CD4-positive, alpha-beta memory T cell (primary cell): ENCODE results near the gene ZBP1. TPM values are rescaled to one million over a fixed set of nuclear protein-coding genes. Genes with fewer than 3 reads are reported as not detected.

Experiments
- CTCF ChIA-PET: fragments of 350-600 bp; sonication (Branson Sonifier 250); formaldehyde crosslinking; loops from one replicate; lab custom pipeline; 2021; ENCODE audit warnings: inconsistent platforms; ENCODE audit not compliant: partially characterized antibody; lab: Charles Lee
- POLR2A ChIA-PET: fragments of 350-600 bp; sonication (Branson Sonifier 250); formaldehyde crosslinking; loops from one replicate; lab custom pipeline; 2021; ENCODE audit not compliant: partially characterized antibody; lab: Charles Lee
- DNase-seq, 5 donors: peaks; one replicate each; pipeline versions ENCODE4 v3.0.0 to v3.0.0-alpha.2; 2020 to 2022; ENCODE audit warnings: mixed read lengths in 1 of 5
- H3K27ac ChIP-seq: one replicate; pipeline ENCODE4 v1.7.0; 2013; ENCODE audit warnings: low read depth, low read length
- H3K27me3 ChIP-seq: 2 replicates; pipeline ENCODE4 v1.7.0; 2013; ENCODE audit warnings: mild to moderate bottlenecking, low read length, moderate library complexity; ENCODE audit not compliant: insufficient read depth
- H3K36me3 ChIP-seq: 2 replicates; pipeline ENCODE4 v1.7.0; 2013; ENCODE audit warnings: mild to moderate bottlenecking, low read length, moderate library complexity; ENCODE audit not compliant: insufficient read depth
- H3K4me1 ChIP-seq: 2 replicates; pipeline ENCODE4 v1.7.0; 2013; ENCODE audit warnings: mild to moderate bottlenecking, low read length, moderate library complexity; ENCODE audit not compliant: insufficient read depth
- H3K4me3 ChIP-seq, 2 donors: one replicate each; pipeline ENCODE4 v1.7.0; 2013; ENCODE audit warnings: low read length in 2 of 2, mild to moderate bottlenecking in 1 of 2
- H3K9me3 ChIP-seq, 2 donors: one replicate each; pipeline ENCODE4 v1.7.0; 2013; ENCODE audit warnings: low read length in 2 of 2, control low read depth in 1 of 2; ENCODE audit not compliant: control insufficient read depth in 1 of 2
- H3K27ac Mint-ChIP-seq, 7 donors: one replicate each; pipeline ENCODE4 v1.8.0; 2020 to 2021; ENCODE audit warnings: mixed read lengths in 7 of 7, mild to moderate bottlenecking in 6 of 7, inconsistent platforms in 3 of 7, moderate library complexity in 3 of 7
- H3K27me3 Mint-ChIP-seq, 2 donors: one replicate each; pipeline ENCODE4 v1.8.0; 2020 to 2021; ENCODE audit warnings: mixed read lengths in 2 of 2
- H3K36me3 Mint-ChIP-seq, 2 donors: one replicate each; pipeline ENCODE4 v1.8.0; 2020 to 2021; ENCODE audit warnings: mixed read lengths in 2 of 2, inconsistent platforms in 1 of 2, mild to moderate bottlenecking in 1 of 2
- H3K4me1 Mint-ChIP-seq, 4 donors: one replicate each; pipeline ENCODE4 v1.8.0; 2020 to 2021; ENCODE audit warnings: mixed read lengths in 4 of 4, mild to moderate bottlenecking in 1 of 4
- H3K4me3 Mint-ChIP-seq, 8 donors: one replicate each; pipeline ENCODE4 v1.8.0; 2020 to 2021; ENCODE audit warnings: mixed read lengths in 8 of 8, mild to moderate bottlenecking in 7 of 8, moderate library complexity in 6 of 8, inconsistent platforms in 3 of 8
- H3K9me3 Mint-ChIP-seq, 8 donors: one replicate each; pipeline ENCODE4 v1.8.0; 2020 to 2021; ENCODE audit warnings: mixed read lengths in 8 of 8, mild to moderate bottlenecking in 5 of 8, inconsistent platforms in 3 of 8, moderate library complexity in 1 of 8
- intact Hi-C: fragments of 100-400 bp; cut with micrococcal nuclease; formaldehyde crosslinking; loops from one replicate; pipeline ENCODE4 v1.15.1; 2023
- polyA plus RNA-seq, 2 donors: library from polyadenylated mRNA; unstranded; fragments of 300-500 nt; fragmentation: Illumina TruSeq; gene quantifications; one replicate each; pipeline ENCODE4 v1.2.3, GENCODE V29; 2021
- total RNA-seq, 2 experiments: library from RNA; stranded (reverse); gene quantifications; one replicate each; pipeline ENCODE4 v1.2.3, GENCODE V29; 2021

ZBP1 gene
- total and polyA plus RNA-seq, 4 experiments from 2014 or later = 11.7 to 25.2 (median 19.8) TPM

DNA sequence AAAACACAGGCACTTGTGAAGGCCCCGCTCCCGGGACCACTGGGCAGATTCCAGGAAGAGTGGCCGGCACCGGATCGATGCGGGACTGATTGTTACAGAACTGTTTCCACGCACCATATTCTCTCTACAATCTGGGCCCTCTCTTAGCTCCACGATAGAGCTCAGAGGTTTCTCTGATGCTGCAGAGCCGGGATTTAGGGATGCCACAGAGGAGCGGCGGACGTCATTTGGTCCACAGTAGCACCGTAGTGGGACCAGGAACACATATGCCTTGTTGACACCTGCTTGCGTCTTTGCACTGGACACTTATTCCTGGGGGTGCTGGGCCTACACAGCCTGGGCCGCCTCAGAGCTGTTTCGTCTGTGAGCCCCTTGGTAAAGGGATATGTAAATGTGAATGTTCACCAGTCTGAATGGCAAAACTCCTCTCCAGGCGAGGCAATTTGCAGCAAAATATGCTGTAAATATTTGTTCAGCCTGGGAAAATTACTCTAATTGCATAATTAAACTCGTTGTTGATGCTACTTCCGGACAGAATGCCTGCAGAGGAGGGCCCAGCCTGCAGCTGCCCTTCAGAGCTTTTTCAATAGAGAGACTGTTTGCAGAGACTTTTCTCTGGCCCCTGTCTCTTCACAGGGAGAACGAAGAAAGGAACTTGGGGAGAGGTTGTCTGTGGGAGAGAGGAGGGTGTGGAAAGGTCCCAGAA, 49.9 kb downstream of the ZBP1 start:
- DNase-seq = no peak
- no peak overlapping the region for H3K27ac Mint-ChIP-seq
- no peak overlapping the region for H3K4me3 ChIP-seq
- H3K36me3 ChIP-seq = no peaks in the 10 kb centered on the region
- CTCF ChIA-PET = interaction anchor here (1.2 kb wide), 1 partner anchor 16 kb away, joined by 3 read pairs; no protein-coding TSS in a partner anchor
- H3K4me1 ChIP-seq = no peaks in the 10 kb centered on the region
- intact Hi-C loops = no loop called here
- H3K36me3 Mint-ChIP-seq = no peaks in the 10 kb centered on the region
- POLR2A ChIA-PET = no interaction called here
- peaks cover 4% of the 10 kb centered on the region for H3K27me3 ChIP-seq
- H3K4me1 Mint-ChIP-seq = no peaks in the 10 kb centered on the region
- no peak overlapping the region for H3K4me3 Mint-ChIP-seq
- H3K27me3 Mint-ChIP-seq = peaks cover 10 to 23% of the 10 kb centered on the region in 2 donors
- H3K9me3 ChIP-seq = no peaks in the 10 kb centered on the region
- no peak overlapping the region for H3K27ac ChIP-seq
- H3K9me3 Mint-ChIP-seq = no peaks in the 10 kb centered on the region

DNA sequence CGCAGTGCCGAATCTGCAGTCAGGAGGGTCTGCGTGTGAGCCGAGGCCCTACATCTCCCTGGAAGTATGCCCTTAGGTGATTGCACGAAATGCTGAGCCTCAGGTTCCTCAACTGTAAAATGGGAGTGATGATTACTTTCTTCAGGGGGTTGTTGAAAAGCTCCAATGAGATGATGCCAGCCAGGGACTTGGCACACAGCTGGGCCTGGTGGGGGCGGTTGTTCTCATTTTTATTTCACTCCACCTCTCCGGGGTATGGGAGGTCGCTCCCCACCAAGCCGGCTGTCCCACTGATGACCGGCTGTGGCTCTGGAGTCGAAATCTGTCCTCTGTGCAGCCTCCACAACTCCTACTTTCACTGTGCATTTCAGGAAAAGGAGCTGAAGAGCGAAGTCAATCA, 51.3 kb downstream of the ZBP1 start:
- intact Hi-C loops = no loop called here
- CTCF ChIA-PET = interaction anchor here (1.2 kb wide), 1 partner anchor 17 kb away, joined by 3 read pairs; no protein-coding TSS in a partner anchor
- H3K27me3 Mint-ChIP-seq = peaks cover 8 to 19% of the 10 kb centered on the region in 2 donors
- Histone ChIP-seq H3K4me1 (no peaks in the 10 kb centered on the region), H3K9me3 (no peaks in the 10 kb centered on the region), H3K4me3 (no peak overlapping the region), H3K27me3 (no peaks in the 10 kb centered on the region), H3K36me3 (no peaks in the 10 kb centered on the region), H3K27ac (no peak overlapping the region)
- H3K27ac Mint-ChIP-seq = no peak overlapping the region
- no peak for DNase-seq
- H3K4me1 Mint-ChIP-seq = no peaks in the 10 kb centered on the region
- no peaks in the 10 kb centered on the region for H3K36me3 Mint-ChIP-seq
- no peak overlapping the region for H3K4me3 Mint-ChIP-seq
- H3K9me3 Mint-ChIP-seq = no peaks in the 10 kb centered on the region
- POLR2A ChIA-PET = no interaction called here

DNA sequence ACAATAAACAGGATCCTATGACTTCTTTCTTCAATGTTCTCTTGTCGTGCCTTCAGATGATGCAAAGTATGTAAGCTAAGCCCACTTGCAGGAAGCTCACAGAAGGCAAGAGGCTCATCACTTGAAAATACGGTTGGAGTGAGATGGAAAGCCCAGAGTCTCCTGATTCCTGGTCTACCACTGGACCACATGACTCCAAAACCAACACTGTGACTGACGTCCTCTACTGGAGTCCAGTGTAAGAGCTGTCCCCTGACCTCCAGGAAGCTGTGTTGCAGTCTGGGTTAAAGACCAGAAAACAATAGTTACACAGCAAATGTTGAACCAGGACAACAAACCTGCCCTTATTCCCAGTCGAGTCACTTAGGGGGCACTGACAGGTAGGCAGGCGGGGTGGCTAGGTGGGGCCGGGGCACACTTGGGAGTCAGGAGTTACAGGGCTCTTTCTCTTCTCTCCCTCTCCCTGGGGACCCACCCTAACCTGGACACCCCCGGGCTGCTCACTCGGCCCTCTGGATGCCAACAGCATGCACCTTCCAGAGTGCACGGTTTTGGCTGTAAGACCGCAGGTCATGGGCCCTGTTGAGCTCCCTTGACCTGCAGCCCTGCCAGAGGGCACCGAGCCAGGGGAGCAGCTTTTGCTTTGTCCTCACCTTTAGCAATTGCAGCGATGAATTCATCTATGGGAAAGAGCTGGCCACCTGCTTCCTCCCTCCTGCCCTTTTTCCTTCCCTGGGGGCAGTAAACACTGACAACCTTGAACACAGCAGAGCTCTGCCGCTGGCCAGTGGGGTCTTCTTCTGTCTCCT, 51.9 kb downstream of the ZBP1 start:
- CTCF ChIA-PET = no interaction called here

DNA sequence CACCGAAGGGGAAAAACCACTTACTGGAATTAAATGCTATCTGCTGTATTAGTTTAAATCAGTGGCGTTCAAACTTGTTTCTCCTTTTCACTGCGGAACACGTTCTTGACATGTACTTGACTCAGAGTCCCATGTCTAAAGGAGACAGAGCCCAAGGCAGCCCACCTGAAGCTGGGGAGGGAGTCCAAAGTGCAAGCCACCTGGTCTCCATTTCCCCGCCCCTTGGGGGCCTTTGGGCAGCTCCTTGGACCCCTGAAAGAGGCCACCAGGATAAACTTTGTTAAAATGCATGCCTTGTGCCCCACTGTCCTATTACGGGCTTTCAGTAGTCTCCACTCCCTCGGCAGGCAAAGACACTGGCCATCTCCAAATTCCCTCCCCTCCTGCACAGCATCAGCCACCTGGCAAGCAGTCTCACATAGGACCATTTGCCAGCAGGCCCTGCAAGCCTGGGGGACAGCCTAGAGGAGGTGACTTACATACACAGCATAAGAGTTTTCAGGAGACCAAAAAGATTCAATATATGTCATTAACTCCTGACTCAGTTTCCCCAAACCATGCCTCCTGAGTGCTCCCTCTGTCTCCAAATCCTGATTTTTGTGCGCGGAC, 52.7 kb downstream of the ZBP1 start:
- H3K27ac Mint-ChIP-seq = no peak overlapping the region
- ChIA-PET POLR2A (no interaction called here), CTCF (no interaction called here)
- Histone ChIP-seq H3K9me3 (no peaks in the 10 kb centered on the region), H3K27ac (no peak overlapping the region), H3K4me3 (no peak overlapping the region), H3K27me3 (no peaks in the 10 kb centered on the region), H3K4me1 (no peaks in the 10 kb centered on the region), H3K36me3 (no peaks in the 10 kb centered on the region)
- H3K9me3 Mint-ChIP-seq = no peaks in the 10 kb centered on the region
- H3K4me3 Mint-ChIP-seq = no peak overlapping the region
- intact Hi-C loops = no loop called here
- no peaks in the 10 kb centered on the region for H3K36me3 Mint-ChIP-seq
- H3K27me3 Mint-ChIP-seq = peaks cover 3 to 18% of the 10 kb centered on the region in 2 donors
- no peaks in the 10 kb centered on the region for H3K4me1 Mint-ChIP-seq
- no peak for DNase-seq

More for the DNA sequence above, 51.9 kb downstream of the ZBP1 start:
- Mint-ChIP-seq H3K27ac (no peak overlapping the region), H3K4me1 (no peaks in the 10 kb centered on the region), H3K4me3 (no peak overlapping the region), H3K9me3 (no peaks in the 10 kb centered on the region), H3K27me3 (peaks cover 8 to 20% of the 10 kb centered on the region in 2 donors), H3K36me3 (no peaks in the 10 kb centered on the region)
- H3K27ac ChIP-seq = no peak overlapping the region
- H3K27me3 ChIP-seq = no peaks in the 10 kb centered on the region
- no peak for DNase-seq
- POLR2A ChIA-PET = no interaction called here
- no peaks in the 10 kb centered on the region for H3K4me1 ChIP-seq
- intact Hi-C loops = no loop called here
- H3K36me3 ChIP-seq = no peaks in the 10 kb centered on the region
- H3K9me3 ChIP-seq = no peaks in the 10 kb centered on the region
- no peak overlapping the region for H3K4me3 ChIP-seq

DNA sequence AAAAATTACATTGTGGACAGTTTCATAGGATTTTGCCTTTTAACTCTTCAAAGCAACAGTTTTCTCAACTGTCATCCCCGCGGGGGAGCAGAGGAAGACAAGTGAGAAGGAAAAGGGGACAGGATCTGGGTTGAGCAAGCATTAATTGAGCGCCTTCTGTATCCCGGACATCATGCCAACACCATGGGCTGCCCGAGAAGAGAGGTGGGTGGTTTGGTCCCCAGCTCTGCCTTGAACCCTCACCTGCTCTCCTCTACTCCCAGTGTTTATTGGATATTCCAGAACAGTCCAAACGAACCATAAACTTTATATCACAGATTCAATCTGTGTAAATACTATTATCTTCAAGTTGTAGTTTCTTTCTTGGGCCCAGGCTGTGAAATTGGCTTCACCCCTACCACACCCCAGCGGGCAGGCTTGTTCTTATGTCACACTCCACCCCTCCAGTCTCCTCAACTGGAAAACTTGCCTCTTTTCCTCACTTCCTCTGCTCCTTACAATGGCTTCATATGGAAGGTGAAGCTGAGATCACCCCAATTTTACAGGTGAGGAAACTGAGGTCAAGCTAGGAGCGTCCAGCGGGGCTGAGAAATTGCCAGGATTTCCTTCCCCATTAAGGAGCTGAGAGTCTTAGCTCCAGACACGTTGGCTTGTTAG, 53.3 kb downstream of the ZBP1 start:
- Histone ChIP-seq H3K27me3 (no peaks in the 10 kb centered on the region), H3K4me3 (no peak overlapping the region), H3K4me1 (no peaks in the 10 kb centered on the region), H3K9me3 (no peaks in the 10 kb centered on the region), H3K27ac (no peak overlapping the region), H3K36me3 (no peaks in the 10 kb centered on the region)
- POLR2A ChIA-PET = no interaction called here
- no peak overlapping the region for H3K4me3 Mint-ChIP-seq
- H3K27ac Mint-ChIP-seq = no peak overlapping the region
- H3K36me3 Mint-ChIP-seq = no peaks in the 10 kb centered on the region
- no peaks in the 10 kb centered on the region for H3K4me1 Mint-ChIP-seq
- peaks cover 3 to 19% of the 10 kb centered on the region in 2 donors for H3K27me3 Mint-ChIP-seq
- no peak for DNase-seq
- no peaks in the 10 kb centered on the region for H3K9me3 Mint-ChIP-seq
- CTCF ChIA-PET = no interaction called here
- intact Hi-C loops = no loop called here

DNA sequence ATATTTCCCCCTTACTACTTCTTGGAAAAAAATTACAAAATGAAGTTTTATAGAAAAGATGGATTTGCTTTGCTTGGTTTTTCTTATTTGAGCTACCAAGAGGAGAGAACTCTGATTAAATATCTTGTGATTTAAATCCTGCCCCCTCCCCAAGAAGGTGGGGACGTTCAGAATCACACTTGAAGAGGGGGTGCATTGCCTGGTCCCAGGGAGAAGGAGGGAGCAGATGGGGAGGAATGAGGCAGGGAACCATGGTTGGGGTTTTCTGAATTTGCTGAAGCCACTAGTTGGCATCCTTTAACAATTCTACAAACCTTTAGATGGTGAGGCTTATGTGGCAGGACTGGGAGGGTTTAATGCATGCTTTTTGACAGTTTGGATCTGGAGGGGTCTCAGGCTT, 53.8 kb downstream of the ZBP1 start:
- Mint-ChIP-seq H3K4me3 (no peak overlapping the region), H3K36me3 (no peaks in the 10 kb centered on the region), H3K27ac (no peak overlapping the region), H3K9me3 (no peaks in the 10 kb centered on the region), H3K27me3 (peaks cover 0 to 21% of the 10 kb centered on the region in 2 donors), H3K4me1 (no peaks in the 10 kb centered on the region)
- ChIA-PET POLR2A (no interaction called here), CTCF (no interaction called here)
- no peaks in the 10 kb centered on the region for H3K36me3 ChIP-seq
- H3K27ac ChIP-seq = no peak overlapping the region
- H3K9me3 ChIP-seq = no peaks in the 10 kb centered on the region
- H3K4me1 ChIP-seq = no peaks in the 10 kb centered on the region
- intact Hi-C loops = no loop called here
- H3K27me3 ChIP-seq = no peaks in the 10 kb centered on the region
- H3K4me3 ChIP-seq = no peak overlapping the region
- no peak for DNase-seq
